ENCODE measurements around the gene BCL7A. TPM values are rescaled to one million over a fixed set of nuclear protein-coding genes. Genes with fewer than 3 reads are reported as not detected.

The BCL7A gene
- total and polyA plus RNA-seq, 2 of the 8 experiments (the other 6 are each of a cell fraction or from before 2014, with no cell fraction given) = 11.9 to 12.7 TPM

- TF ChIP-seq CHD2 (IDR thresholded peaks at IDR 0.05; ENCODE audit: low read length) (no peak), BACH1 (IDR thresholded peaks at IDR 0.05; ENCODE audit: low read length) (no peak)
Measured at GRCh38 chr12:122079033-122079531, 57.4 kb downstream of the BCL7A start (continued).
